Measurements from ENCODE around the gene SERPING1. TPM values are rescaled to one million over a fixed set of nuclear protein-coding genes. Genes with fewer than 3 reads are reported as not detected.

SERPING1 gene
- total RNA-seq, result 0.09 and 0.56 TPM in 2 replicates

DNA sequence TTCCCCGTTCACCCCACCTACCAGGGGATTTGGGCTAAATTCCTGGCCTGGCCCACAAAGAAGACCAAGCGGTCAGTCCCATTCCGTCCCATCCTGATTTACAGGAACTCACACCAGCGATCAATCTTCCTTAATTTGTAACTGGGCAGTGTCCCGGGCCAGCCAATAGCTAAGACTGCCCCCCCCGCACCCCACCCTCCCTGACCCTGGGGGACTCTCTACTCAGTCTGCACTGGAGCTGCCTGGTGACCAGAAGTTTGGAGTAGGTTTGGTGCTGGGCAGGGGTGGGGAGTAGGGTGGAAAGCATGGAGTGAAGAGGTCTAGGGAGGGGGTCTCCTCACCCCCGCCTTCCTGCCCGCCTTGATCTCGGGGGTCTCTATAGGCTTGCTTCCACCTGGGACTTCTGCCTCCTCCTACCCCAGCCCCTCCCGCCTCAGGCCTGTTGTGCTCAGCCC, at the start of gene SERPING1:
SERPING1 (plus strand) TSS at position 225 of the 455 bp plus-strand sequence. CDS start 586 bp downstream, outside the sequence.

DNA sequence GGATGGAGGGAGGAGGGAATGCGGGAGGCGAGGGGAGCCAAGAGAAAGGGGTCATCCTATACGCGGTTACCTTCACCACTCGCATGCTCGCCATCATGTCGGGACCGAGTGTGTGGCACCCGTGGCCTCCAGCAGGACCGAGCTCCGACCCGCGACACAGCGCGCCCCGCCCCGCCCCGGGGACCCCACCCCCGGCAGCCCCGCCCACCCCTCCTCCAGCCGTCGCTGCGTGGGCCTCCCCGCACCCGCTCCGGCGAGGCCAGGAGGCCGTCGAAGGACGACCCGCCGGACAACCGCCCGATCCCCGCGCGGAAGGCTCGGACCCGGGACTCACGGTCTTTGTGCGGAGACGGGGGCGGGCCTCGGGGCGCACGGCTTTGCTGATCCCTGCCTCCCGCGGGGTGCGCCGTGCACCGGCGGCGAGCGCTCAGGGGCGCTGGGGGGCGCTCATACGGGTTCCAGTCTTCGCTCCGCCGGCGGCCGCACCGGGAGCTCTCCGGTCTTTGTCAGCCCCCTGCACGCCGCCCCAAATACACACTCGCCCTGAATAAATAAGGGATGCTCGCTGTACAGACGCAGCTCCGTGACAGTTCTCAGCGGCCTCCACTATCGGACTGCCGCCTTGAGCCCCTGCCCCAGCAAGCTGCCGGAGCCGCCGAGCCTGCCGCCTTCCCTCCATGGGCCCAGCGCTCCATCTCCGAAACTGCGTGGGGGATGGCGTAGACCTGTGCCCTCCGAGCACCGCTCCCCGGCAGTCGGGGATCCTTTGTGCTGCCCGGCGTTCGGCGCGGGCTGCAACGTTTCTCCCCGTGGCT, 29.8 kb upstream of the SERPING1 start, which contains the start of gene UBE2L6:
UBE2L6 (minus strand) TSS at position 158 of the 815 bp plus-strand sequence; CDS start at position 97, 61 bp downstream.

DNA sequence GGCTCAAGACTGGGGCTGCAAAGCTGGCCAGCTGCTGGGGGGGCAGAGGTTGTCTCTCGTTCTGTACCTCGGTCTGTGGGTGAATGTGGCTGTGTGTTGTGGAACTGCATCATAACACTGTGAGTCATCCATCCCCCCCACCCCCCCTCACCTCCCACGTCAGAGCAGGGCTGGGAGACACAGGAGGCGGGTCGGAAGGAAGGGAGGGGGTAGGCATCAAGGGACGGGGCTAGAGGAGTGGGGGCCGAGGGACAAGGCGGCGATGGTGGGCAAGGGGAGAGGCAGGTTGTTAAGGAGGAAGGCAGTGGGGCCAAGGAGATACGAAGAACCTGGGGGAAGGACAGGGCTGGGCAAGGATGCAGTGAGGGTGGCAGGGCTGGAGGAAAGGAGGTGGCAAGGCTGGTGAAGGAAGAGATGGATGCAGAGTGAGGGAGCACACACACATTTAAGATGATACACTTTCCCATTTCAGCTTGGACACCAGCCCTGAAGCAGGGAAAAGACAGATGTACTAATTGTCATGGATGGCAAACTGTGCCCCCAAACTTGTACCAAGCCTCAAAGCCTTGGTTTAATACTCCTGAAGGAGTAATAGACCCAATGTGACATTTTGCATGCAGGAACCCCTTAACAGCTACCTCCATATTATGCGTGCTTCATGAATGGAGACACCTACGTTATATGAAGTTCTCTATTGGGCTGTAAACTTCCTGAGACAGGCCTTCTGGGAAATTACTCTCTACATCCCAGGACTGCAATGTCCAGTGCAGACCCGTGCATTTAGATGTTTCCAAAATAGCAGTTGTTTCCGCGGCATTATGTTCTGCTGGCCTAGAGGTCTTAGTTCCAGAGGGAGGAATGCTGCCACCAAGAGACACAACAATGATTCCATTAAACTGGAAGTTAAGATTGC, 52.6 kb downstream of the SERPING1 start, which contains the start of gene YPEL4:
YPEL4 (minus strand) TSS at position 87 of the 913 bp plus-strand sequence. CDS start 2,805 bp downstream, outside the sequence.

DNA sequence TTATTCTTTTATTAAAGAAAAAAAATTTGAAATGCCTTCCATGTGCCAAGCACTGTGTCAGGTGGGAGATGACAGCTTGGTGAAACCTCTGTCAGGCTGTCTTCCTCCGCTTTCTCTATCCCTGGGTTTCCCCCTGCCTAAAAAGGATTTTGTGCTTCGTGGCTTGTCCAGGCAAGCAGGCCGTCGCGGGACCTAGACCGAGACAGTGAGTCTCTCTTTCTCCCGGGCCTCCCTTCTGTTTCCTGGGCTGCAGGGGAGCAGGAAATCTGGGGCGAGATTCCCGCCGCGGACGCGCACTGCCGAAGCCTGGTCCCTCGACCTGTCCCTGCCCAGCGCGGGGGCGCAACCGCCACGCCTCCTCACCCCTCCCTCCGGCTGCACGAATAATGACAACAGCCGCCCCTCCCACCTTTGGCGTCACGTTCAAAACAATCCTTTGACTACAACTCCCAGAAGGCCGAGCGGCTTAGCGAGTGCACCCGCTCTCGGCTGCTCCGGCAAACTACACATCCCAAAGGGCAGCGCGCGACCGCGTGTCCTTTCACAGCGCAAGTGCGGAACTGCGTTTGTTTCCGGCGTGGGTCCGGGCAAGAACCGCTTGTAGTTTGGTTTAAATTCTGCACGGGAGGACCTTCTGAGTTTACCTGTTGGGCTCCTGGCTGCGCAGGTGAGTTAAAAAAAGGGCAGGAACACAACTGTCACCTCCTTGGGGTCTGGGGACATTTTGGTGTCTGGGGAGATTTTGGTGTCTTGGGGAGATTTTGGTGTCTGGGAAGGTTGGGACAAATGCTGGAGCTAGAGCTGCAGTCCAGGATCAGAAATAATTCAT, 59.9 kb downstream of the SERPING1 start, which contains the start of gene CLP1:
CLP1 (plus strand) TSS at position 569 of the 829 bp plus-strand sequence. CDS start 1,715 bp downstream, outside the sequence.

Other genes with a start within 250 kb of the SERPING1 start
- not detected in 2 replicates for gene PRG3, start 216.5 kb upstream of the SERPING1 start, total RNA-seq
- gene PRG2, start 207.0 kb upstream of the SERPING1 start, total RNA-seq, result 0.27 TPM in 1 of 2 replicates, not detected in the other
- gene SLC43A3, start 170.6 kb upstream of the SERPING1 start, total RNA-seq, result 30.2 and 32.1 TPM in 2 replicates
- under 0.01 TPM in 1 of 2 replicates, not detected in the other for gene RTN4RL2, start 137.2 kb upstream of the SERPING1 start, total RNA-seq
- gene SLC43A1, start 82.0 kb upstream of the SERPING1 start, total RNA-seq, result 10.6 and 11.7 TPM in 2 replicates
- 37.5 and 109 TPM in 2 replicates for gene TIMM10, start 66.9 kb upstream of the SERPING1 start, total RNA-seq
- gene SMTNL1, start 60.1 kb upstream of the SERPING1 start, total RNA-seq, result not detected in 2 replicates
- 17.4 and 40.3 TPM in 2 replicates for gene UBE2L6, start 30.0 kb upstream of the SERPING1 start, total RNA-seq
- 0.18 and 0.28 TPM in 2 replicates for gene YPEL4, start 52.2 kb downstream of the SERPING1 start, total RNA-seq
- 21.7 and 22.6 TPM in 2 replicates for gene CLP1, start 60.1 kb downstream of the SERPING1 start, total RNA-seq
- 31.5 and 37.3 TPM in 2 replicates for gene ZDHHC5, start 70.4 kb downstream of the SERPING1 start, total RNA-seq
- gene MED19, start 114.5 kb downstream of the SERPING1 start, total RNA-seq, result 13.9 and 19.1 TPM in 2 replicates
- 52.0 and 55.1 TPM in 2 replicates for gene TMX2, start 114.9 kb downstream of the SERPING1 start, total RNA-seq
- 65.7 and 70.2 TPM in 2 replicates for gene SELENOH, start 143.8 kb downstream of the SERPING1 start, total RNA-seq
- gene BTBD18, start 154.1 kb downstream of the SERPING1 start, total RNA-seq, result not detected in 2 replicates
- gene CTNND1, start 164.1 kb downstream of the SERPING1 start, total RNA-seq, result 184 and 247 TPM in 2 replicates